ENCODE measurements around the gene TANGO6.

The TANGO6 gene

GRCh38 chr16:69064124-69064763 lies 220.9 kb downstream of the TANGO6 start:
- Histone ChIP-seq H3K36me3 (ENCODE audit: control insufficient read depth, insufficient read depth, low read length) (no peaks in the 10 kb centered on the region), H3K4me3 (ENCODE audit: low read length) (no peak overlapping the region), H3K9ac (ENCODE audit: low read length) (no peak overlapping the region), H3K4me1 (ENCODE audit: control insufficient read depth, insufficient read depth, low read length) (no peaks in the 10 kb centered on the region), H3K27me3 (ENCODE audit: control insufficient read depth, insufficient read depth, low read length) (no peaks in the 10 kb centered on the region), H3K27ac (ENCODE audit: low read depth, low read length) (no peak overlapping the region)

- Histone ChIP-seq H3K27ac (ENCODE audit: low read depth, low read length) (no peak overlapping the region), H3K4me1 (ENCODE audit: control insufficient read depth, insufficient read depth, low read length) (no peaks in the 10 kb centered on the region), H3K9ac (ENCODE audit: low read length) (no peak overlapping the region), H3K4me3 (ENCODE audit: low read length) (no peak overlapping the region), H3K27me3 (ENCODE audit: control insufficient read depth, insufficient read depth, low read length) (no peaks in the 10 kb centered on the region), H3K36me3 (ENCODE audit: control insufficient read depth, insufficient read depth, low read length) (no peaks in the 10 kb centered on the region)
Measured at GRCh38 chr16:69064764-69065313, 221.5 kb downstream of the TANGO6 start.

GRCh38 chr16:69069504-69069903 lies 226.2 kb downstream of the TANGO6 start:
- H3K9ac ChIP-seq (ENCODE audit: low read length): no peak overlapping the region
- no peaks in the 10 kb centered on the region for H3K27me3 ChIP-seq (ENCODE audit: control insufficient read depth, insufficient read depth, low read length)
- no peaks in the 10 kb centered on the region for H3K4me1 ChIP-seq (ENCODE audit: control insufficient read depth, insufficient read depth, low read length)
- H3K36me3 ChIP-seq (ENCODE audit: control insufficient read depth, insufficient read depth, low read length): no peaks in the 10 kb centered on the region
- H3K27ac ChIP-seq (ENCODE audit: low read depth, low read length): no peak overlapping the region
- no peak overlapping the region for H3K4me3 ChIP-seq (ENCODE audit: low read length)

GRCh38 chr16:69071036-69071435 lies 227.7 kb downstream of the TANGO6 start:
- Histone ChIP-seq H3K4me1 (ENCODE audit: control insufficient read depth, insufficient read depth, low read length) (no peaks in the 10 kb centered on the region), H3K36me3 (ENCODE audit: control insufficient read depth, insufficient read depth, low read length) (no peaks in the 10 kb centered on the region), H3K27me3 (ENCODE audit: control insufficient read depth, insufficient read depth, low read length) (no peaks in the 10 kb centered on the region), H3K9ac (ENCODE audit: low read length) (no peak overlapping the region), H3K27ac (ENCODE audit: low read depth, low read length) (no peak overlapping the region), H3K4me3 (ENCODE audit: low read length) (no peak overlapping the region)

- Histone ChIP-seq H3K36me3 (ENCODE audit: control insufficient read depth, insufficient read depth, low read length) (no peaks in the 10 kb centered on the region), H3K4me1 (ENCODE audit: control insufficient read depth, insufficient read depth, low read length) (no peaks in the 10 kb centered on the region), H3K27me3 (ENCODE audit: control insufficient read depth, insufficient read depth, low read length) (no peaks in the 10 kb centered on the region), H3K9ac (ENCODE audit: low read length) (no peak overlapping the region), H3K4me3 (ENCODE audit: low read length) (no peak overlapping the region), H3K27ac (ENCODE audit: low read depth, low read length) (no peak overlapping the region)
Measured at GRCh38 chr16:69072640-69072974, 229.3 kb downstream of the TANGO6 start.

- no peaks in the 10 kb centered on the region for H3K36me3 ChIP-seq (ENCODE audit: control insufficient read depth, insufficient read depth, low read length)
- H3K4me3 ChIP-seq (ENCODE audit: low read length): no peak overlapping the region
- H3K9ac ChIP-seq (ENCODE audit: low read length): no peak overlapping the region
- H3K27me3 ChIP-seq (ENCODE audit: control insufficient read depth, insufficient read depth, low read length): no peaks in the 10 kb centered on the region
- H3K4me1 ChIP-seq (ENCODE audit: control insufficient read depth, insufficient read depth, low read length): no peaks in the 10 kb centered on the region
- H3K27ac ChIP-seq (ENCODE audit: low read depth, low read length): no peak overlapping the region
Measured at GRCh38 chr16:69073181-69073702, 229.9 kb downstream of the TANGO6 start.

- no peaks in the 10 kb centered on the region for H3K27me3 ChIP-seq (ENCODE audit: control insufficient read depth, insufficient read depth, low read length)
- no peaks in the 10 kb centered on the region for H3K36me3 ChIP-seq (ENCODE audit: control insufficient read depth, insufficient read depth, low read length)
- no peak overlapping the region for H3K9ac ChIP-seq (ENCODE audit: low read length)
- no peak overlapping the region for H3K4me3 ChIP-seq (ENCODE audit: low read length)
- no peak overlapping the region for H3K27ac ChIP-seq (ENCODE audit: low read depth, low read length)
- no peaks in the 10 kb centered on the region for H3K4me1 ChIP-seq (ENCODE audit: control insufficient read depth, insufficient read depth, low read length)
Measured at GRCh38 chr16:69077251-69077650, 233.9 kb downstream of the TANGO6 start.

GRCh38 chr16:69078073-69078472 lies 234.7 kb downstream of the TANGO6 start:
- no peak overlapping the region for H3K9ac ChIP-seq (ENCODE audit: low read length)
- H3K27me3 ChIP-seq (ENCODE audit: control insufficient read depth, insufficient read depth, low read length): no peaks in the 10 kb centered on the region
- H3K27ac ChIP-seq (ENCODE audit: low read depth, low read length): no peak overlapping the region
- no peaks in the 10 kb centered on the region for H3K36me3 ChIP-seq (ENCODE audit: control insufficient read depth, insufficient read depth, low read length)
- no peaks in the 10 kb centered on the region for H3K4me1 ChIP-seq (ENCODE audit: control insufficient read depth, insufficient read depth, low read length)
- no peak overlapping the region for H3K4me3 ChIP-seq (ENCODE audit: low read length)

- Histone ChIP-seq H3K27ac (ENCODE audit: low read depth, low read length) (no peak overlapping the region), H3K4me3 (ENCODE audit: low read length) (no peak overlapping the region), H3K36me3 (ENCODE audit: control insufficient read depth, insufficient read depth, low read length) (no peaks in the 10 kb centered on the region), H3K4me1 (ENCODE audit: control insufficient read depth, insufficient read depth, low read length) (no peaks in the 10 kb centered on the region), H3K9ac (ENCODE audit: low read length) (no peak overlapping the region), H3K27me3 (ENCODE audit: control insufficient read depth, insufficient read depth, low read length) (no peaks in the 10 kb centered on the region)
Measured at GRCh38 chr16:69079697-69080096, 236.4 kb downstream of the TANGO6 start.

- H3K9ac ChIP-seq (ENCODE audit: low read length): no peak overlapping the region
- H3K36me3 ChIP-seq (ENCODE audit: control insufficient read depth, insufficient read depth, low read length): no peaks in the 10 kb centered on the region
- H3K27me3 ChIP-seq (ENCODE audit: control insufficient read depth, insufficient read depth, low read length): no peaks in the 10 kb centered on the region
- H3K4me1 ChIP-seq (ENCODE audit: control insufficient read depth, insufficient read depth, low read length): no peaks in the 10 kb centered on the region
- H3K4me3 ChIP-seq (ENCODE audit: low read length): no peak overlapping the region
- no peak overlapping the region for H3K27ac ChIP-seq (ENCODE audit: low read depth, low read length)
Measured at GRCh38 chr16:69083306-69083941, 240.1 kb downstream of the TANGO6 start.

GRCh38 chr16:69084289-69084688 lies 241.0 kb downstream of the TANGO6 start:
- Histone ChIP-seq H3K36me3 (ENCODE audit: control insufficient read depth, insufficient read depth, low read length) (no peaks in the 10 kb centered on the region), H3K27me3 (ENCODE audit: control insufficient read depth, insufficient read depth, low read length) (no peaks in the 10 kb centered on the region), H3K27ac (ENCODE audit: low read depth, low read length) (no peak overlapping the region), H3K9ac (ENCODE audit: low read length) (no peak overlapping the region), H3K4me3 (ENCODE audit: low read length) (no peak overlapping the region), H3K4me1 (ENCODE audit: control insufficient read depth, insufficient read depth, low read length) (no peaks in the 10 kb centered on the region)

GRCh38 chr16:69085032-69085695 lies 241.8 kb downstream of the TANGO6 start:
- H3K9ac ChIP-seq (ENCODE audit: low read length): no peak overlapping the region
- no peaks in the 10 kb centered on the region for H3K27me3 ChIP-seq (ENCODE audit: control insufficient read depth, insufficient read depth, low read length)
- H3K4me1 ChIP-seq (ENCODE audit: control insufficient read depth, insufficient read depth, low read length): no peaks in the 10 kb centered on the region
- H3K36me3 ChIP-seq (ENCODE audit: control insufficient read depth, insufficient read depth, low read length): no peaks in the 10 kb centered on the region
- H3K4me3 ChIP-seq (ENCODE audit: low read length): no peak overlapping the region
- no peak overlapping the region for H3K27ac ChIP-seq (ENCODE audit: low read depth, low read length)
